Esophagus squamous epithelium (tissue), 5 donors: ENCODE data around the gene COL4A2. TPM values are rescaled to one million over a fixed set of nuclear protein-coding genes. Genes with fewer than 3 reads are reported as not detected.

Source experiments
- DNase-seq: peaks from one replicate; lab custom pipeline; 2025; lab: John Stamatoyannopoulos, UW
- H3K27ac ChIP-seq, 4 donors: fragments of 200-600 bp; sonication (generic); one replicate each; pipeline ENCODE4 v1.5.1; 2016 to 2019; ENCODE audit warnings: mild to moderate bottlenecking in 1 of 4
- H3K27me3 ChIP-seq, 4 donors: fragments of 200-600 bp; sonication (generic); 1 replicate in 3 of 4; 2 replicates in 1 of 4; pipeline versions ENCODE4 v1.5.1 to v1.6.0; 2017 to 2021; ENCODE audit warnings: antibody characterized with exemption in 1 of 4
- H3K36me3 ChIP-seq, 3 donors: fragments of 200-600 bp; sonication (generic); one replicate each; pipeline ENCODE4 v1.5.1; 2016 to 2019
- H3K4me1 ChIP-seq, 3 donors: fragments of 200-600 bp; sonication (generic); one replicate each; pipeline ENCODE4 v1.5.1; 2017 to 2019
- H3K4me3 ChIP-seq, 4 donors: fragments of 200-600 bp; sonication (generic); 1 replicate in 3 of 4; 2 replicates in 1 of 4; pipeline ENCODE4 v1.5.1; 2016 to 2019; ENCODE audit warnings: mild to moderate bottlenecking in 2 of 4, moderate library complexity in 1 of 4
- H3K9me3 ChIP-seq, 3 donors: fragments of 200-600 bp; sonication (generic); one replicate each; pipeline ENCODE4 v1.5.1; 2016 to 2019
- CTCF ChIP-seq, 6 experiments: fragments of 450-650 bp in 4 of 6; fragments of 200-600 bp in 2 of 6; sonication (generic) in 2 of 6; IDR thresholded peaks; one replicate each; pipeline ENCODE4 v1.5.1; 2016 to 2019; ENCODE audit warnings: antibody characterized with exemption in 6 of 6, mild to moderate bottlenecking in 4 of 6, moderate library complexity in 4 of 6
- POLR2A ChIP-seq, 4 donors: fragments of 450-650 bp; IDR thresholded peaks; one replicate each; pipeline ENCODE4 v1.6.1; 2017; ENCODE audit warnings: antibody characterized with exemption in 4 of 4, mild to moderate bottlenecking in 4 of 4, moderate library complexity in 3 of 4
- WGBS, 2 donors: methylation state at CpG; one replicate each; pipeline ENCODE4 v1.1.5; 2018; 5-methylcytosine and 5-hydroxymethylcytosine counted together
- intact Hi-C: fragments of 100-400 bp; cut with DNase I; formaldehyde crosslinking; loops from one replicate; pipeline ENCODE4 v1.15.0; 2022
- small RNA-seq, 4 donors: library from RNA; depleted of rRNA; stranded (forward); fragments of <200 nt; gene quantifications; one replicate each; pipeline ENCODE3, GENCODE V24; 2016
- total RNA-seq, 4 donors: library from RNA; depleted of rRNA; stranded (reverse); fragments of >200 nt; gene quantifications; one replicate each; pipeline ENCODE4 v1.1.0, GENCODE V29; 2016
- donor health status: DM: yes; HTN: yes; CAD: no.

The COL4A2 gene
- total RNA-seq, 4 donors from 2014 or later: 11.9 to 102 (median 43.5) TPM

GRCh38 chr13:110559986-110560385, 252.9 kb downstream of the COL4A2 start:
- intact Hi-C loops: no loop called here
- peaks cover 0 to 12% (median 0%) of the 10 kb centered on the region in 4 donors for H3K27me3 ChIP-seq
- H3K4me1 ChIP-seq: peaks cover 14 to 46% (median 17%) of the 10 kb centered on the region in 3 donors
- TF ChIP-seq CTCF (IDR thresholded peaks at IDR 0.05) (no peak), POLR2A (IDR thresholded peaks at IDR 0.05) (no peak)
- no peak for DNase-seq
- peaks cover 0 to 13% (median 0%) of the 10 kb centered on the region in 3 donors for H3K36me3 ChIP-seq
- H3K27ac ChIP-seq: peak overlapping the region; percentile 29 to 95 (median 88)
- H3K9me3 ChIP-seq: no peaks in the 10 kb centered on the region
- WGBS, 2 donors: 32 to 34% methylated on average over 6 of the region's 6 CpGs
- peak overlapping the region in 3 of 4 donors; percentile 64 to 86 (median 79) for H3K4me3 ChIP-seq

GRCh38 chr13:110560601-110561343, 253.7 kb downstream of the COL4A2 start:
- Histone ChIP-seq H3K27ac (peak overlapping the region; percentile 80 to 95 (median 88)), H3K27me3 (peaks cover 0 to 12% (median 0%) of the 10 kb centered on the region in 4 donors), H3K9me3 (no peaks in the 10 kb centered on the region), H3K4me1 (peaks cover 14 to 46% (median 17%) of the 10 kb centered on the region in 3 donors), H3K36me3 (peaks cover 0 to 13% (median 0%) of the 10 kb centered on the region in 3 donors), H3K4me3 (peak overlapping the region; percentile 64 to 86 (median 76))
- 0 to 4% methylated on average over 7 to 25 of the region's 29 CpGs for WGBS, 2 donors
- no peak for TF ChIP-seq CTCF (IDR thresholded peaks at IDR 0.05)
- intact Hi-C loops: no loop called here
- DNase-seq: no peak

- TF ChIP-seq CTCF (IDR thresholded peaks at IDR 0.05) (no peak), POLR2A (IDR thresholded peaks at IDR 0.05) (peak in 2 of 4 donors; percentile 50 to 72)
- no peaks in the 10 kb centered on the region for H3K9me3 ChIP-seq
- WGBS, 2 donors: 0% methylated on average over 2 to 19 of the region's 79 CpGs
- intact Hi-C loops: no loop called here
- peak within 1 kb of the TSS; percentile 80 to 95 (median 88) for H3K27ac ChIP-seq
- peaks cover 0 to 12% (median 0%) of the 10 kb centered on the region in 4 donors for H3K27me3 ChIP-seq
- H3K36me3 ChIP-seq: peaks cover 0 to 13% (median 0%) of the 10 kb centered on the region in 3 donors
- DNase-seq: peak; percentile 58
- H3K4me3 ChIP-seq: peak within 1 kb of the TSS; percentile 64 to 86 (median 76)
- peaks cover 14 to 46% (median 17%) of the 10 kb centered on the region in 3 donors for H3K4me1 ChIP-seq
These were observed 254.4 kb downstream of the COL4A2 start, which contains the start of gene RAB20 for GRCh38 chr13:110561344-110562035. Gene RAB20 (minus strand): TSS chr13:110561722. CDS start chr13:110561519, 203 bp downstream.

GRCh38 chr13:110562036-110562597, 255.0 kb downstream of the COL4A2 start:
- Histone ChIP-seq H3K4me1 (peaks cover 13 to 46% (median 14%) of the 10 kb centered on the region in 3 donors), H3K27ac (peak overlapping the region; percentile 80 to 95 (median 88)), H3K9me3 (no peaks in the 10 kb centered on the region), H3K27me3 (peaks cover 0 to 12% (median 0%) of the 10 kb centered on the region in 4 donors), H3K4me3 (peak overlapping the region; percentile 64 to 86 (median 76)), H3K36me3 (peaks cover 0 to 8% (median 0%) of the 10 kb centered on the region in 3 donors)
- WGBS, 2 donors: 11 to 12% methylated on average over 16 to 24 of the region's 24 CpGs
- DNase-seq: no peak
- intact Hi-C loops: no loop called here
- no peak for TF ChIP-seq POLR2A (IDR thresholded peaks at IDR 0.05)
- TF ChIP-seq CTCF (IDR thresholded peaks at IDR 0.05): no peak

Small RNA genes lying within 50 kb of the gene (small RNA-seq; reads per million reads assigned to genes)
- 0 reads per million in 4 donors for gene MIR8073

Other genes with a start within 250 kb of the COL4A2 start
- 10 to 100 TPM in 3 of 4 donors, 1 to 10 TPM in 1; 8.9 to 97.1 (median 40.2) TPM for gene COL4A1, start 127 bp upstream of the COL4A2 start, total RNA-seq